MM.1S (cell line): ENCODE data around the gene YWHAQ.

Experiments
- DNase-seq: peaks from one replicate; pipeline ENCODE4 v3.0.0-alpha.2; 2015
- H2AFZ ChIP-seq: fragments of 300-600 bp; sonication (generic); 2 replicates; pipeline ENCODE4 v1.6.0; 2016; ENCODE audit warnings: antibody characterized with exemption, low read length
- H3F3A ChIP-seq: fragments of 300-600 bp; sonication (generic); 2 replicates; pipeline ENCODE4 v1.6.1; 2016; ENCODE audit warnings: mild to moderate bottlenecking, antibody characterized with exemption, low read length, moderate library complexity, mixed read lengths; ENCODE audit not compliant: insufficient read depth
- H3K27ac ChIP-seq: fragments of 300-600 bp; sonication (generic); 2 replicates; pipeline ENCODE4 v1.5.1; 2016; ENCODE audit warnings: mild to moderate bottlenecking, low read length
- H3K27me3 ChIP-seq: fragments of 300-600 bp; sonication (generic); replicated peaks from 2 replicates; pipeline ENCODE4 v1.6.0; 2016; ENCODE audit warnings: low read length; ENCODE audit not compliant: insufficient read depth
- H3K36me3 ChIP-seq: fragments of 300-600 bp; sonication (generic); replicated peaks from 2 replicates; pipeline ENCODE4 v1.6.1; 2016; ENCODE audit warnings: mild to moderate bottlenecking, low read length, mixed read lengths; ENCODE audit not compliant: insufficient read depth
- H3K4me1 ChIP-seq: fragments of 300-600 bp; sonication (generic); 2 replicates; pipeline ENCODE4 v1.6.1; 2016; ENCODE audit warnings: low read length, mixed read lengths
- H3K4me2 ChIP-seq: fragments of 300-600 bp; sonication (generic); 2 replicates; pipeline ENCODE4 v1.6.0; 2016; ENCODE audit warnings: low read depth, low read length
- H3K4me3 ChIP-seq: fragments of 300-600 bp; sonication (generic); 2 replicates; pipeline ENCODE4 v1.5.1; 2016; ENCODE audit warnings: low read length, mixed read lengths
- H3K79me2 ChIP-seq: fragments of 300-600 bp; sonication (generic); 2 replicates; pipeline ENCODE4 v1.6.1; 2016; ENCODE audit warnings: mixed run types, low read length, mixed read lengths
- H3K9ac ChIP-seq: fragments of 300-600 bp; sonication (generic); 2 replicates; pipeline ENCODE4 v1.6.1; 2016; ENCODE audit warnings: low read length, mixed read lengths
- H3K9me2 ChIP-seq: fragments of 300-600 bp; sonication (generic); replicated peaks from 2 replicates; pipeline ENCODE4 v1.6.1; 2016; ENCODE audit warnings: mild to moderate bottlenecking, low read length, mixed read lengths; ENCODE audit not compliant: insufficient read depth
- H3K9me3 ChIP-seq: fragments of 300-600 bp; sonication (generic); replicated peaks from 2 replicates; pipeline ENCODE4 v1.6.1; 2016; ENCODE audit warnings: mild to moderate bottlenecking, low read length, mixed read lengths; ENCODE audit not compliant: insufficient read depth
- H4K20me1 ChIP-seq: fragments of 300-600 bp; sonication (generic); 2 replicates; pipeline ENCODE4 v1.6.1; 2016; ENCODE audit warnings: mild to moderate bottlenecking, low read length, moderate library complexity, mixed read lengths; ENCODE audit not compliant: insufficient read depth
- EZH2 ChIP-seq: fragments of 300-600 bp; sonication (generic); optimal IDR thresholded peaks from 2 replicates; pipeline ENCODE3; 2017; ENCODE audit warnings: low read depth, mild to moderate bottlenecking, antibody characterized with exemption, low read length, mixed read lengths
- EZH2phosphoT487 ChIP-seq: fragments of 300-600 bp; sonication (generic); IDR thresholded peaks from 2 replicates; pipeline ENCODE4 v1.6.1; 2018; ENCODE audit warnings: antibody characterized with exemption, low read length
- TF ChIP-seq, protein P1 (sequence below): fragments of 300-600 bp; sonication (generic); IDR thresholded peaks from 2 replicates; pipeline ENCODE4 v1.5.1; 2016; ENCODE audit warnings: antibody characterized with exemption, low read length, mixed read lengths

The YWHAQ gene

DNA sequence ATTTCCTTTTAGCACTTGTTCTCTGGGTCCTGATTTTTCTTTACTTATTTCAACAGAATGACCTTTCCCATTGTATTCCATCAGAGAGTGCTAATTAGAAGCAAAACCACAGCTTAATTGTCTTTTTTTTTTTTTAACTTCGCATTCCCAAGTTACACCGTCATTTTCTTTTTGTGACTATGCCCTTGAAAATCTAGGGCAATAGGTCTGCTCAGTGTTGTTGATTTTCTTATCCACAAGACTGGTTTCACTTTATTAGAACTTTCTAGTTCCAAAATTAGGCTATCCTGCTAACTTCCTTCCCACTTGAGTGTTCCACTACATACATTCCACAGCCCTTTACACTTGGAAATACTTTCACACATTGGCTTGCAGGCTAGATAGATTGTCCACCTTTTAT, 56.5 kb downstream of the YWHAQ start:
- H3K9ac ChIP-seq: no peak overlapping the region
- no peaks in the 10 kb centered on the region for H3K9me3 ChIP-seq
- H3K4me3 ChIP-seq: no peak overlapping the region
- no peak overlapping the region for H3K27ac ChIP-seq
- H3K4me1 ChIP-seq: peaks cover 16% of the 10 kb centered on the region
- no peaks in the 10 kb centered on the region for H3K27me3 ChIP-seq
- H3K9me2 ChIP-seq: no peaks in the 10 kb centered on the region
- DNase-seq: no peak
- no peaks in the 10 kb centered on the region for H3K79me2 ChIP-seq
- H4K20me1 ChIP-seq: no peaks in the 10 kb centered on the region
- H3F3A ChIP-seq: no peaks in the 10 kb centered on the region; the same call in 1 of the 2 replicates
- H2AFZ ChIP-seq: no peak overlapping the region
- no peaks in the 10 kb centered on the region for H3K36me3 ChIP-seq
- TF ChIP-seq, protein P1, sequence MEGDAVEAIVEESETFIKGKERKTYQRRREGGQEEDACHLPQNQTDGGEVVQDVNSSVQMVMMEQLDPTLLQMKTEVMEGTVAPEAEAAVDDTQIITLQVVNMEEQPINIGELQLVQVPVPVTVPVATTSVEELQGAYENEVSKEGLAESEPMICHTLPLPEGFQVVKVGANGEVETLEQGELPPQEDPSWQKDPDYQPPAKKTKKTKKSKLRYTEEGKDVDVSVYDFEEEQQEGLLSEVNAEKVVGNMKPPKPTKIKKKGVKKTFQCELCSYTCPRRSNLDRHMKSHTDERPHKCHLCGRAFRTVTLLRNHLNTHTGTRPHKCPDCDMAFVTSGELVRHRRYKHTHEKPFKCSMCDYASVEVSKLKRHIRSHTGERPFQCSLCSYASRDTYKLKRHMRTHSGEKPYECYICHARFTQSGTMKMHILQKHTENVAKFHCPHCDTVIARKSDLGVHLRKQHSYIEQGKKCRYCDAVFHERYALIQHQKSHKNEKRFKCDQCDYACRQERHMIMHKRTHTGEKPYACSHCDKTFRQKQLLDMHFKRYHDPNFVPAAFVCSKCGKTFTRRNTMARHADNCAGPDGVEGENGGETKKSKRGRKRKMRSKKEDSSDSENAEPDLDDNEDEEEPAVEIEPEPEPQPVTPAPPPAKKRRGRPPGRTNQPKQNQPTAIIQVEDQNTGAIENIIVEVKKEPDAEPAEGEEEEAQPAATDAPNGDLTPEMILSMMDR: no peak
- TF ChIP-seq EZH2: no peak
- no peak for TF ChIP-seq EZH2phosphoT487
- 0 out of 2 replicates have a peak overlapping the region, but pooled peaks have one; percentile 12 for H3K4me2 ChIP-seq

GRCh38 chr2:9573840-9574239, 57.0 kb downstream of the YWHAQ start:
- no peaks in the 10 kb centered on the region for H3K36me3 ChIP-seq
- H3K79me2 ChIP-seq: no peaks in the 10 kb centered on the region
- no peak for TF ChIP-seq EZH2phosphoT487
- no peak for TF ChIP-seq EZH2
- TF ChIP-seq, protein P1: peak; percentile 16; the same call in 1 of the 2 replicates
- H3K27me3 ChIP-seq: no peaks in the 10 kb centered on the region
- H3K27ac ChIP-seq: no peak overlapping the region
- H3K4me2 ChIP-seq: no peak overlapping the region
- no peaks in the 10 kb centered on the region for H3K9me2 ChIP-seq
- H3F3A ChIP-seq: no peaks in the 10 kb centered on the region; the same call in 1 of the 2 replicates
- H3K9me3 ChIP-seq: no peaks in the 10 kb centered on the region
- no peaks in the 10 kb centered on the region for H4K20me1 ChIP-seq
- H3K4me3 ChIP-seq: no peak overlapping the region
- DNase-seq: no peak
- peaks cover 16% of the 10 kb centered on the region for H3K4me1 ChIP-seq
- no peak overlapping the region for H2AFZ ChIP-seq
- no peak overlapping the region for H3K9ac ChIP-seq

DNA sequence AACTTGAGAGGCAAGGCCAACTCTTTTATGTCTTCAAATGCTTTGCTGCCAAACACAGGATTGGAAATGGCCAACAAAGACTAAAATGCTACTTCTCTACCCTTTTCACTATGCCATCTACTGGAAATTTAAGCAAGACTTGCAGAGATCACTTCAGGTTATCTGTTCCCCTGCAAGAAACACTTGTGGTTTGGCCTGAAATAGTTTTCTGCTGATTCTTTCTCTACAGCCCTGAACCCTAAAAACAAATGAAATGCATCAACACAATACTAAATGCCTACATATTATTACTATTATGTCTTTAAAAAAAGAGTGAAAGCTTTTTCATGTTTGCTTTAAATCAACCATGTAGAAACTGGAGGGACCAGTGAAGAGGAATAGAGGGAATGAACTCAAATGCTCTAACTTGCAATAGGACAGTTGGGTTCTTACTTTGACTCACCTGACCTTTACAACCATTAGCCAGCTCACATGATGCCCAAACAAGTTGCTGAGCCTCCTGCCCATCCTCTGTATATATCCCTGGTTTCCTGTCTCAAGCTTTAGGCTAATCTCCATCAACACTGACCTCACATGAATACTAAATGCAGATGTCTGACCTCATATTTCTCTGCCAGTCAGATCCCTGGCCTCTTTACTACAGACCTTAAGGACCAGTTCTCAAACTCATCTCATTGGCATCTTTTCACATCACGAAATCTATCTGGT, 57.6 kb downstream of the YWHAQ start:
- Histone ChIP-seq H3K79me2 (no peaks in the 10 kb centered on the region), H3K27ac (no peak overlapping the region), H2AFZ (no peak overlapping the region), H3K9ac (no peak overlapping the region), H3K27me3 (no peaks in the 10 kb centered on the region), H3K4me1 (peaks cover 16% of the 10 kb centered on the region), H3K36me3 (no peaks in the 10 kb centered on the region), H3K9me3 (no peaks in the 10 kb centered on the region), H3K9me2 (no peaks in the 10 kb centered on the region), H3K4me3 (no peak overlapping the region), H3F3A (no peaks in the 10 kb centered on the region; the same call in 1 of the 2 replicates), H3K4me2 (no peak overlapping the region), H4K20me1 (no peaks in the 10 kb centered on the region)
- no peak for DNase-seq
- TF ChIP-seq EZH2phosphoT487 (no peak), EZH2 (no peak)
- TF ChIP-seq, protein P1: no peak; the same call in 1 of the 2 replicates
